Gastroesophageal sphincter (tissue), 3 donors: ENCODE data around the gene OBSL1.

ENCODE experiments used
- POLR2A ChIP-seq, 2 donors: fragments of 450-650 bp; IDR thresholded peaks; one replicate each; pipeline ENCODE4 v1.6.1; 2017; ENCODE audit warnings: antibody characterized with exemption in 2 of 2, mild to moderate bottlenecking in 2 of 2, moderate library complexity in 1 of 2
- TF ChIP-seq, protein P1 (sequence below), 4 experiments: fragments of 200-600 bp in 2 of 4; fragments of 450-650 bp in 2 of 4; sonication (generic) in 1 of 4; IDR thresholded peaks; one replicate each; pipeline ENCODE4 v1.5.1; 2017 to 2019; ENCODE audit warnings: antibody characterized with exemption in 4 of 4, mild to moderate bottlenecking in 2 of 4, moderate library complexity in 2 of 4

DNA sequence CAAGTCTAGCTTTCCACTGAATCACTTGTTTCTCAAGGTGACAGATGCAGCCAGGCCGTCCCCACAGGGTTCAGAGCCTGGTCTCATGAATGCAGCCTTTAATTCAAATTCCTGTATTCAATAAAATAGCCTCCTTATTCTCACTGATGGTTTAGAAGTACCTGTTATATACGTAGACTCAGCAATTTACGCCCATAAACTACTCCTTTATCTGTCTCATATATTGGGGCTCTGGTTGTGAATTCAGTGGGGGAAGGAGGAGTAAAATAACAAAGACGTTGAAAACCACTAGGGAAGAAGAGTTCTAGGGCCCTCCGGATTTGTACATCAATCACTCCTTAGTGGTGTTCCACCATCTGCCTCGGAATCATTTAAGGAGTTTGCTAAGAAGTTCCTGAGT is 1.7 kb downstream of the OBSL1 start:
- TF ChIP-seq, protein P1, sequence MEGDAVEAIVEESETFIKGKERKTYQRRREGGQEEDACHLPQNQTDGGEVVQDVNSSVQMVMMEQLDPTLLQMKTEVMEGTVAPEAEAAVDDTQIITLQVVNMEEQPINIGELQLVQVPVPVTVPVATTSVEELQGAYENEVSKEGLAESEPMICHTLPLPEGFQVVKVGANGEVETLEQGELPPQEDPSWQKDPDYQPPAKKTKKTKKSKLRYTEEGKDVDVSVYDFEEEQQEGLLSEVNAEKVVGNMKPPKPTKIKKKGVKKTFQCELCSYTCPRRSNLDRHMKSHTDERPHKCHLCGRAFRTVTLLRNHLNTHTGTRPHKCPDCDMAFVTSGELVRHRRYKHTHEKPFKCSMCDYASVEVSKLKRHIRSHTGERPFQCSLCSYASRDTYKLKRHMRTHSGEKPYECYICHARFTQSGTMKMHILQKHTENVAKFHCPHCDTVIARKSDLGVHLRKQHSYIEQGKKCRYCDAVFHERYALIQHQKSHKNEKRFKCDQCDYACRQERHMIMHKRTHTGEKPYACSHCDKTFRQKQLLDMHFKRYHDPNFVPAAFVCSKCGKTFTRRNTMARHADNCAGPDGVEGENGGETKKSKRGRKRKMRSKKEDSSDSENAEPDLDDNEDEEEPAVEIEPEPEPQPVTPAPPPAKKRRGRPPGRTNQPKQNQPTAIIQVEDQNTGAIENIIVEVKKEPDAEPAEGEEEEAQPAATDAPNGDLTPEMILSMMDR (IDR thresholded peaks at IDR 0.05), result no peak
- no peak for TF ChIP-seq POLR2A (IDR thresholded peaks at IDR 0.05)
